HFFc6 (cell line): ENCODE results near the gene CAMK2G. TPM values are rescaled to one million over a fixed set of nuclear protein-coding genes. Genes with fewer than 3 reads are reported as not detected.

ENCODE experiments used
- DNase-seq: peaks from one replicate; pipeline ENCODE4 v3.0.0-alpha.2; 2018
- H3K27ac Mint-ChIP-seq: 2 replicates; pipeline ENCODE4 v1.8.0; 2020; ENCODE audit warnings: mild to moderate bottlenecking, mixed read lengths
- H3K27me3 Mint-ChIP-seq: 2 replicates; pipeline ENCODE4 v1.8.0; 2021; ENCODE audit warnings: mild to moderate bottlenecking, moderate library complexity, mixed read lengths; ENCODE audit not compliant: insufficient read depth
- H3K36me3 Mint-ChIP-seq: 2 replicates; pipeline ENCODE4 v1.8.0; 2021; ENCODE audit warnings: low read depth, mixed read lengths
- H3K4me1 Mint-ChIP-seq: 2 replicates; pipeline ENCODE4 v1.8.0; 2020; ENCODE audit warnings: low read depth, mixed read lengths
- H3K4me3 Mint-ChIP-seq: 2 replicates; pipeline ENCODE4 v1.8.0; 2020; ENCODE audit warnings: mild to moderate bottlenecking, moderate library complexity, mixed read lengths
- H3K9me3 Mint-ChIP-seq: 2 replicates; pipeline ENCODE4 v1.8.0; 2020; ENCODE audit warnings: mild to moderate bottlenecking, mixed read lengths
- total RNA-seq, 6 experiments: library from RNA; stranded (reverse); fragmentation: NEBNext Ultra II Directional; extraction: Animal tissue kit (Norgen Biotek cat#: 25700); gene quantifications; 2 replicates in 1 of 6; 3 replicates in 5 of 6; pipeline ENCODE4 v1.2.3, GENCODE V29; 2021
- TF ChIP-seq, protein P1 (sequence below): fragments of 200-600 bp; sonication (generic); IDR thresholded peaks from 2 replicates; pipeline ENCODE4 v1.5.0; 2021; ENCODE audit warnings: antibody characterized with exemption, mild to moderate bottlenecking

The CAMK2G gene
- total RNA-seq, 6 experiments from 2014 or later: 24.6 to 33.1 (median 28.1) TPM

GRCh38 chr10:73810358-73810734 is 64.0 kb downstream of the CAMK2G start:
- H3K27ac Mint-ChIP-seq: peak overlapping the region; percentile 72
- no peaks in the 10 kb centered on the region for H3K9me3 Mint-ChIP-seq
- peaks cover 23% of the 10 kb centered on the region for H3K4me1 Mint-ChIP-seq
- H3K27me3 Mint-ChIP-seq: peaks cover 2% of the 10 kb centered on the region
- peak overlapping the region; percentile 90 for H3K4me3 Mint-ChIP-seq
- no peak for DNase-seq
- TF ChIP-seq, protein P1, sequence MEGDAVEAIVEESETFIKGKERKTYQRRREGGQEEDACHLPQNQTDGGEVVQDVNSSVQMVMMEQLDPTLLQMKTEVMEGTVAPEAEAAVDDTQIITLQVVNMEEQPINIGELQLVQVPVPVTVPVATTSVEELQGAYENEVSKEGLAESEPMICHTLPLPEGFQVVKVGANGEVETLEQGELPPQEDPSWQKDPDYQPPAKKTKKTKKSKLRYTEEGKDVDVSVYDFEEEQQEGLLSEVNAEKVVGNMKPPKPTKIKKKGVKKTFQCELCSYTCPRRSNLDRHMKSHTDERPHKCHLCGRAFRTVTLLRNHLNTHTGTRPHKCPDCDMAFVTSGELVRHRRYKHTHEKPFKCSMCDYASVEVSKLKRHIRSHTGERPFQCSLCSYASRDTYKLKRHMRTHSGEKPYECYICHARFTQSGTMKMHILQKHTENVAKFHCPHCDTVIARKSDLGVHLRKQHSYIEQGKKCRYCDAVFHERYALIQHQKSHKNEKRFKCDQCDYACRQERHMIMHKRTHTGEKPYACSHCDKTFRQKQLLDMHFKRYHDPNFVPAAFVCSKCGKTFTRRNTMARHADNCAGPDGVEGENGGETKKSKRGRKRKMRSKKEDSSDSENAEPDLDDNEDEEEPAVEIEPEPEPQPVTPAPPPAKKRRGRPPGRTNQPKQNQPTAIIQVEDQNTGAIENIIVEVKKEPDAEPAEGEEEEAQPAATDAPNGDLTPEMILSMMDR: no peak
- peaks cover 20% of the 10 kb centered on the region for H3K36me3 Mint-ChIP-seq

DNA sequence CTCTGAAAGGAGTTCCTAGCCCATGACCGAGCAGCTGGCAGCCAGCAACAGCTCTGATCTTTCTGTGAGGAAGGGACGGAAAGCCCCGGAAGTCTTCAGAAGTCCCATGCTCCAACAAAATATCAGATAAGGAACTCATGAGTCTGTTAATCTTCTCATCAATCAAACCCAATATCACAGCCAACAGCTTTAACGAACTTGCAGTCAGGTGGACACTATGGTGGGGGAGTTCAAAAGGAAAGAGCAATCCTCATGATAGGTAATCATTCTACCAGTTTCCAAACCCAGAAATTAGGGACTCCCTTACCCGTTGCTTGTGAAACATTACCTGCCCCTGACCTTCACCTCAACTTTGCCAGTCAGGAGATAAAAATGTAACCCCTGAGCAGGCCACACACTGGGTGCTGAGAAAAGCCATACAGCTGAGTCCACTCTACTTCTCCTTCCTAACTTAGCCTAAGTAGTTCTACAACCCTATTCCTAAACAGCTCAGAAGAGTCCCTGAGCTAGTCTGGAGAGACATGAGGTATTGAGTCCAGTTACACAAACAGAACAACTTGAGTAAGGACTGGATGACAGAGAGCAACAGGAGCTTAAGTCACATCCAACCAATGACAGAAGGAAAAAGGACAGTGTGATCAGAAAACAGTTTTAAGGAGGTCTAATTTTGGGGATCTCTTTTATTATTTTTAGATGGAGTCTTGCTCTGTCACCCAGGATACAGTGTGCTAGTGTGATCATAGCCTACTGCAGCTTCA is 65.1 kb downstream of the CAMK2G start:
- peaks cover 2% of the 10 kb centered on the region for H3K27me3 Mint-ChIP-seq
- no peak for DNase-seq
- TF ChIP-seq, protein P1: no peak
- peaks cover 20% of the 10 kb centered on the region for H3K36me3 Mint-ChIP-seq
- H3K27ac Mint-ChIP-seq: no peak overlapping the region
- H3K4me3 Mint-ChIP-seq: peak overlapping the region; percentile 90
- no peaks in the 10 kb centered on the region for H3K9me3 Mint-ChIP-seq
- peaks cover 22% of the 10 kb centered on the region for H3K4me1 Mint-ChIP-seq

DNA sequence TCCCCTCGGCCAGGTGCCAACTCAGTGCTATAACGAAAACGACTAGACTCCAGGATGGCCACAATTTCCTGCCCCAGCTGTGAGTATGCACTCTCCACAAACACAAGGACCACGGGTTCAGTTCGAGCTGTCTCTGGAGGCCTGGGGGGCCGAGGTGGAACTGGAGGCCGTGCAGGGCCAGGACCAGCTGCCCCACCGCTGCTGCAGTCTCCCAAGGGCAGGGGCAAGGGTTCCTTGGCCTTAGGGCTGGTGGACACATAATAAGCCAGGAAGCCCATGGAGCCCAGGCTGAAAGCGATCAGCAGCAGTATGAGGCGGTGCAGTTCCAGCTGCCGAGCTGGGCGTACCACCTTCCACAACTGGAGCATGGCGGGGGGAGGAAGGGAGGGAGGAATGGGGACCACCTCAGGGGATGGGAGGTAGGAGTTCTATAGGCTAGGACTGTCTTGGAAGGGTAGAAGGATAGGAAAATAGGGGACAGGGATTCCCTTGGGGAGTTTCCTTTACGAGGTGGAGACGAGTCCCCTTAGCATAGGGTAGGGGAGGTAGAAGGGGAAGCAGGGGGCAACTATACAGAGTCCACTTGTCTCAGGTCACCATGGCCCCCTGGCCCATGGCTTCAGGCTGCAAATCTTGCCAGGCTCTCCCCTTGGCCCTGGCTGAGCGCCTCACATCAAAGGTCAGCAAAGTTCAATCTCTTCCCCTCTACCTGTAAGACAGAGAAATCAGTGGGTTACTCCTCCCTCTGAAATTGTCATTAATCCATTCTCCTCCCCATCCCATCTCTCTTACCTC is 66.1 kb downstream of the CAMK2G start:
- no peak for DNase-seq
- Mint-ChIP-seq H3K9me3 (no peaks in the 10 kb centered on the region), H3K4me1 (peaks cover 22% of the 10 kb centered on the region), H3K4me3 (no peak overlapping the region), H3K27me3 (peaks cover 2% of the 10 kb centered on the region; the same call in 1 of the 2 replicates), H3K36me3 (peaks cover 20% of the 10 kb centered on the region), H3K27ac (no peak overlapping the region)
- TF ChIP-seq, protein P1: no peak

GRCh38 chr10:73807471-73807870 is 66.9 kb downstream of the CAMK2G start:
- no peak overlapping the region for H3K4me3 Mint-ChIP-seq
- H3K36me3 Mint-ChIP-seq: peaks cover 20% of the 10 kb centered on the region
- H3K4me1 Mint-ChIP-seq: peaks cover 19% of the 10 kb centered on the region
- TF ChIP-seq, protein P1: no peak
- no peaks in the 10 kb centered on the region for H3K9me3 Mint-ChIP-seq
- DNase-seq: no peak
- peaks cover 2% of the 10 kb centered on the region; the same call in 1 of the 2 replicates for H3K27me3 Mint-ChIP-seq
- H3K27ac Mint-ChIP-seq: no peak overlapping the region

DNA sequence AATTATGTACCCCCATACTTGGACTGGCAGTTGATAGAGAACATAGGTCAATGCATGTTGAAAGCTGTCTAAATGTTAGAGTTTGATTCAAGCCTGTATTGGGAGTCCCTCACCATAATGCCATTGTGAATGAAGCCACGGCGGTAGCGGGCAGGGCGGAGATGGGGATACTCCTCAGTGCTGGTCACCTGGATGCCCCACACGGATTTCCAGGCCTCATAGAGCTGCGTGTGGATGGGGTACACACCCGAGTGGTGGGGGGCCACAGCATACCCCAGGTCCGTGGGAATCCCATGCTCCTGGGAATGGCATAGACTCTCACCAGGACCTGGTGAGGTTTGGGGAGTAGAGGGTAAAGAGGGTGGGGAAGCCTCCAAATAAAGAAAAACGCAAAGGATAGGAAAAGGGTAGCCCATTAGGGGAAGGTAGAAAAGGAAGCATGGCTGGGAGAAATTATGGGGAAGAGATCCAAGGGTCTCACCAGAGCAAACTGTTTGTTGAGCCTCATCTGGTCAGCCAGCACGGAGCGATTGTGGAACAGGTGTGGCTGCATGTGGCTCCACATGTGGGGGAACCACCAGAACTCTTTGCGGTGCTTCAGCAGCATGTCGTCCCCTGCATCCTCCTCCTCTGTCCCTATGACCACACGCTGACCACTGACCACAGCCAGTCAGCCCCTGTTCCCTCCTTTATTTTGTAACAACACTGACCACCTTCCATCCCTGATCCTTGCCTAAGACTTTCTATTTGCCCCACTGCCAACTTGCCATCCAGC is 68.0 kb downstream of the CAMK2G start:
- Mint-ChIP-seq H3K27ac (no peak overlapping the region), H3K9me3 (no peaks in the 10 kb centered on the region), H3K36me3 (peaks cover 20% of the 10 kb centered on the region), H3K4me1 (peaks cover 17% of the 10 kb centered on the region), H3K27me3 (peaks cover 2% of the 10 kb centered on the region; the same call in 1 of the 2 replicates), H3K4me3 (no peak overlapping the region)
- TF ChIP-seq, protein P1: no peak
- no peak for DNase-seq
